HCT116 (cell line): ENCODE data around the gene NRP1.

ENCODE experiments used
- CEBPB ChIP-seq: IDR thresholded peaks from 2 replicates; pipeline ENCODE4 v1.6.1; 2012; ENCODE audit warnings: low read depth
- EGR1 ChIP-seq: IDR thresholded peaks from 2 replicates; pipeline ENCODE4 v1.6.1; 2012; ENCODE audit warnings: low read depth
- EZH2phosphoT487 ChIP-seq: fragments of 200-600 bp; IDR thresholded peaks from 2 replicates; pipeline ENCODE4 v1.6.1; 2018; ENCODE audit warnings: antibody characterized with exemption, borderline replicate concordance
- POLR2AphosphoS5 ChIP-seq: IDR thresholded peaks from 2 replicates; pipeline ENCODE4 v1.6.1; 2011; ENCODE audit warnings: mild to moderate bottlenecking, low read depth, low read length, moderate library complexity
- SIN3A ChIP-seq: IDR thresholded peaks from 2 replicates; pipeline ENCODE4 v1.6.1; 2012; ENCODE audit warnings: low read depth
- SP1 ChIP-seq: IDR thresholded peaks from 2 replicates; pipeline ENCODE4 v1.6.1; 2012; ENCODE audit warnings: low read depth
- ZNF274 ChIP-seq: fragments of 200-500 bp; sonication (Bioruptor generic); IDR thresholded peaks from 2 replicates; pipeline ENCODE4 v1.6.1; 2014; ENCODE audit warnings: mild to moderate bottlenecking, low read depth, low read length, inconsistent platforms
- TF ChIP-seq, protein P1 (sequence below), 3 experiments: fragments of 200-600 bp in 1 of 3; sonication (generic) in 1 of 3; IDR thresholded peaks in 2 of 3; conservative IDR thresholded peaks in 1 of 3; 2 replicates each; pipeline ENCODE4 v1.5.1; 2012 to 2017; ENCODE audit warnings: low read depth in 2 of 3, low read length in 2 of 3, antibody characterized with exemption in 1 of 3, borderline replicate concordance in 1 of 3, control low read depth in 1 of 3, mild to moderate bottlenecking in 1 of 3, mixed read lengths in 1 of 3, mixed run types in 1 of 3, moderate library complexity in 1 of 3; ENCODE audit not compliant: insufficient read depth in 1 of 3
- TF ChIP-seq, protein P2 (sequence below): IDR thresholded peaks from 2 replicates; pipeline ENCODE4 v1.6.1; 2012
- TF ChIP-seq, protein P3 (sequence below): IDR thresholded peaks from 2 replicates; pipeline ENCODE4 v1.6.1; 2012; ENCODE audit warnings: low read depth

DNA sequence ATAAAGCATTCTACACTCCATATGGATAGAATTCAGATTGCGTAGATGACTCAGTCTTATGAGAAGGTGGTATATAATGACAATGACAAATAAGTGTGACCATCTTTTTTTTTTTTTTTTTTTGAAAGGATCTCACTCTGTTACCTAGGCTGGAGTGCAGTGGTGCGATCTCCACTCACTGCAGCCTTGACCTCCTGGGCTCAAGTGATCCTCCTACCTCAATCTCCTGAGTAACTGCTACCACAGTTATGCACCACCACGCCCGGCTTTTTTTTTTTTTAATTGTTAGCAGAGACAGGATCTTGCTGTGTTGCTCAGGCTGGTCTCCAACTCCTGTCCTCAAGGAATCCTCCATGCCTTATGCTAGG, 43.2 kb upstream of the NRP1 start:
- TF ChIP-seq, protein P1, sequence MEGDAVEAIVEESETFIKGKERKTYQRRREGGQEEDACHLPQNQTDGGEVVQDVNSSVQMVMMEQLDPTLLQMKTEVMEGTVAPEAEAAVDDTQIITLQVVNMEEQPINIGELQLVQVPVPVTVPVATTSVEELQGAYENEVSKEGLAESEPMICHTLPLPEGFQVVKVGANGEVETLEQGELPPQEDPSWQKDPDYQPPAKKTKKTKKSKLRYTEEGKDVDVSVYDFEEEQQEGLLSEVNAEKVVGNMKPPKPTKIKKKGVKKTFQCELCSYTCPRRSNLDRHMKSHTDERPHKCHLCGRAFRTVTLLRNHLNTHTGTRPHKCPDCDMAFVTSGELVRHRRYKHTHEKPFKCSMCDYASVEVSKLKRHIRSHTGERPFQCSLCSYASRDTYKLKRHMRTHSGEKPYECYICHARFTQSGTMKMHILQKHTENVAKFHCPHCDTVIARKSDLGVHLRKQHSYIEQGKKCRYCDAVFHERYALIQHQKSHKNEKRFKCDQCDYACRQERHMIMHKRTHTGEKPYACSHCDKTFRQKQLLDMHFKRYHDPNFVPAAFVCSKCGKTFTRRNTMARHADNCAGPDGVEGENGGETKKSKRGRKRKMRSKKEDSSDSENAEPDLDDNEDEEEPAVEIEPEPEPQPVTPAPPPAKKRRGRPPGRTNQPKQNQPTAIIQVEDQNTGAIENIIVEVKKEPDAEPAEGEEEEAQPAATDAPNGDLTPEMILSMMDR (IDR thresholded peaks at IDR 0.05 in 2 of 3, conservative IDR thresholded peaks at IDR 0.05 in 1 of 3; ENCODE audit: borderline replicate concordance in 1 of 3, insufficient read depth in 1 of 3, low read depth in 2 of 3, low read length in 2 of 3), result no peak
- TF ChIP-seq CEBPB, result no peak
- no peak for TF ChIP-seq EZH2phosphoT487
- TF ChIP-seq ZNF274, result no peak
- no peak for TF ChIP-seq SIN3A
- TF ChIP-seq, protein P2, sequence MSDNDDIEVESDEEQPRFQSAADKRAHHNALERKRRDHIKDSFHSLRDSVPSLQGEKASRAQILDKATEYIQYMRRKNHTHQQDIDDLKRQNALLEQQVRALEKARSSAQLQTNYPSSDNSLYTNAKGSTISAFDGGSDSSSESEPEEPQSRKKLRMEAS, result no peak; the same call in 1 of the 2 replicates
- peak; percentile 16; the same call in 1 of the 2 replicates for TF ChIP-seq EGR1
- TF ChIP-seq SP1, result no peak; the same call in 1 of the 2 replicates
- TF ChIP-seq, protein P3, sequence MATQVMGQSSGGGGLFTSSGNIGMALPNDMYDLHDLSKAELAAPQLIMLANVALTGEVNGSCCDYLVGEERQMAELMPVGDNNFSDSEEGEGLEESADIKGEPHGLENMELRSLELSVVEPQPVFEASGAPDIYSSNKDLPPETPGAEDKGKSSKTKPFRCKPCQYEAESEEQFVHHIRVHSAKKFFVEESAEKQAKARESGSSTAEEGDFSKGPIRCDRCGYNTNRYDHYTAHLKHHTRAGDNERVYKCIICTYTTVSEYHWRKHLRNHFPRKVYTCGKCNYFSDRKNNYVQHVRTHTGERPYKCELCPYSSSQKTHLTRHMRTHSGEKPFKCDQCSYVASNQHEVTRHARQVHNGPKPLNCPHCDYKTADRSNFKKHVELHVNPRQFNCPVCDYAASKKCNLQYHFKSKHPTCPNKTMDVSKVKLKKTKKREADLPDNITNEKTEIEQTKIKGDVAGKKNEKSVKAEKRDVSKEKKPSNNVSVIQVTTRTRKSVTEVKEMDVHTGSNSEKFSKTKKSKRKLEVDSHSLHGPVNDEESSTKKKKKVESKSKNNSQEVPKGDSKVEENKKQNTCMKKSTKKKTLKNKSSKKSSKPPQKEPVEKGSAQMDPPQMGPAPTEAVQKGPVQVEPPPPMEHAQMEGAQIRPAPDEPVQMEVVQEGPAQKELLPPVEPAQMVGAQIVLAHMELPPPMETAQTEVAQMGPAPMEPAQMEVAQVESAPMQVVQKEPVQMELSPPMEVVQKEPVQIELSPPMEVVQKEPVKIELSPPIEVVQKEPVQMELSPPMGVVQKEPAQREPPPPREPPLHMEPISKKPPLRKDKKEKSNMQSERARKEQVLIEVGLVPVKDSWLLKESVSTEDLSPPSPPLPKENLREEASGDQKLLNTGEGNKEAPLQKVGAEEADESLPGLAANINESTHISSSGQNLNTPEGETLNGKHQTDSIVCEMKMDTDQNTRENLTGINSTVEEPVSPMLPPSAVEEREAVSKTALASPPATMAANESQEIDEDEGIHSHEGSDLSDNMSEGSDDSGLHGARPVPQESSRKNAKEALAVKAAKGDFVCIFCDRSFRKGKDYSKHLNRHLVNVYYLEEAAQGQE, result no peak
- TF ChIP-seq POLR2AphosphoS5, result no peak
